GM10266 (cell line): ENCODE results near the gene CACNA1H.

Experiments
- DNase-seq: peaks from one replicate; pipeline ENCODE4 v3.0.0; 2012; ENCODE audit errors: extremely low spot score
- TF ChIP-seq, protein P1 (sequence below): IDR thresholded peaks from 2 replicates; pipeline ENCODE4 v1.5.1; 2012; ENCODE audit warnings: mild to moderate bottlenecking, low read depth; ENCODE audit not compliant: control insufficient read depth, insufficient read depth; ENCODE audit errors: missing control alignments

The CACNA1H gene

DNA sequence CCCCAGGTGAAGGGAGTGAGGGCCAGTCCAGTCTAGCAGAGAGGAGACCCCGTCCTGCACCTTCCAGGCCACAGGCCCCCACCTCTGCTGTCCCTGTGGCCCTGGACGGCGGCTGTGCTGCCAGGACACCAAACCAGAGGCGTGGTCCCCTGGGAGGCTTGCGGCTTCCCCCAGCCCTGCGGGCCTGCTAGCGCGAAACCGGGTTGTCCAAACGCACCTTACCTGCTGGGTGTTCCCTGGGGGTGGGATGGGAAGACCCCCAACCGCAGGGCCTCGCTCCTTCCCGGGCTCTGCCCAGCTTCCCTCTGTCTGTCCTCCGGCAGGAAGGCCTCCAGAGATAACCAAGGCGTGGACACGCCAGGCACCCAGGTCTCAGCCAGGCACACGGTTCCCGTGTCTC lies 19.6 kb upstream of the CACNA1H start:
- DNase-seq = no peak
- TF ChIP-seq, protein P1, sequence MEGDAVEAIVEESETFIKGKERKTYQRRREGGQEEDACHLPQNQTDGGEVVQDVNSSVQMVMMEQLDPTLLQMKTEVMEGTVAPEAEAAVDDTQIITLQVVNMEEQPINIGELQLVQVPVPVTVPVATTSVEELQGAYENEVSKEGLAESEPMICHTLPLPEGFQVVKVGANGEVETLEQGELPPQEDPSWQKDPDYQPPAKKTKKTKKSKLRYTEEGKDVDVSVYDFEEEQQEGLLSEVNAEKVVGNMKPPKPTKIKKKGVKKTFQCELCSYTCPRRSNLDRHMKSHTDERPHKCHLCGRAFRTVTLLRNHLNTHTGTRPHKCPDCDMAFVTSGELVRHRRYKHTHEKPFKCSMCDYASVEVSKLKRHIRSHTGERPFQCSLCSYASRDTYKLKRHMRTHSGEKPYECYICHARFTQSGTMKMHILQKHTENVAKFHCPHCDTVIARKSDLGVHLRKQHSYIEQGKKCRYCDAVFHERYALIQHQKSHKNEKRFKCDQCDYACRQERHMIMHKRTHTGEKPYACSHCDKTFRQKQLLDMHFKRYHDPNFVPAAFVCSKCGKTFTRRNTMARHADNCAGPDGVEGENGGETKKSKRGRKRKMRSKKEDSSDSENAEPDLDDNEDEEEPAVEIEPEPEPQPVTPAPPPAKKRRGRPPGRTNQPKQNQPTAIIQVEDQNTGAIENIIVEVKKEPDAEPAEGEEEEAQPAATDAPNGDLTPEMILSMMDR = no peak

- DNase-seq = no peak
- TF ChIP-seq, protein P1 = no peak
These were observed 18.9 kb upstream of the CACNA1H start for GRCh38 chr16:1133810-1134520.

GRCh38 chr16:1134776-1135458 lies 18.0 kb upstream of the CACNA1H start:
- TF ChIP-seq, protein P1 = no peak
- DNase-seq = no peak

- no peak for DNase-seq
- TF ChIP-seq, protein P1 = no peak
These were observed 17.5 kb upstream of the CACNA1H start for GRCh38 chr16:1135459-1135825.

DNA sequence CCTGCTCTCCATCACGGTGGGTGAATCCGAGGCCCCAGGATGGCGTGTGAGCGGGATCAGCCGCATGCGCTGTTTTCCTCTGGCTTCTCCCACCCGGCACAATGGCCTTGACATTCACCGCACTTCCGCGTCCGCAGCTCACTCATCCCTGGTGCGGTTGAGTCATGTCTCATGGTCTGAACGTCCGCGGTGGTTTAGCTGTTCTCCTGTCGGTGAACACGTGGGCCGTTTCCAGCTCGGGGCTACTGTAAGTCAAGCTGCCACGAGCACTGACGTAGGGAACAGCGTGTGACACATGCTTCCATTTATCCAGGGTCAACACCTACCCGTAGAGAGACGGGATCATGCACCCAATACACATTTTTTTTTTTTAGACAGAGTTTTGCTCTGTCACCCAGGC lies 15.3 kb upstream of the CACNA1H start:
- TF ChIP-seq, protein P1 = no peak
- DNase-seq = no peak

GRCh38 chr16:1140582-1141162 lies 12.2 kb upstream of the CACNA1H start:
- DNase-seq = no peak
- TF ChIP-seq, protein P1 = no peak

DNA sequence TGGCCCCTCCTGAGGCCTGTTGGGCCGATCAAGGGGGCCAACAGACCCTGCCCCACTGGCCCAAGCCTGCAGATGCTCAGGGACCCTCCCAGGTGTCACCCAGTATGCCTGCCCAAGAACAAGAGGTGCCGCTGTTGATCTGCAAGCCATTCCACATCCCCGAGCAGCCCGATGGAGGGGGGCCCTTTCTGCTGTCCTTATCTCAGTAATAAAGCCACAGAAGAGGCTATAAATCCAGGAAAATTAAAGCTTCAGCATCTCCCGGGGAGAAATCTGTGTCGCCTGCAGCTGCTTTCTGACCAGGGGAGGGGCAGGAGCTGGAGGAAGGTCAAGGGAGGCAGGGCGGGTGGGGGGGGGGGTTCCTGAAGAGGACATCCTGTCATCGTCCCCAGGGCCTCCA lies 11.7 kb upstream of the CACNA1H start:
- TF ChIP-seq, protein P1 = no peak
- DNase-seq = no peak
